Heart left ventricle (tissue), 16 donors: ENCODE data around the gene DHRS1. TPM values are rescaled to one million over a fixed set of nuclear protein-coding genes. Genes with fewer than 3 reads are reported as not detected.

Experiments used
- ATAC-seq, 4 donors: fragments of 200-7000 bp; cut with Tn5 transposase; one replicate each; pipeline ENCODE4 v1.9.1; 2020 to 2022; ENCODE audit warnings: moderate library complexity in 4 of 4, mild to moderate bottlenecking in 3 of 4, moderate number of reproducible peaks in 1 of 4
- DNase-seq, 5 donors: peaks; one replicate each; pipeline ENCODE4 v3.0.0-alpha.2; 2020
- H3K27ac ChIP-seq, 12 donors: fragments of 200-600 bp; sonication (generic) in 4 of 12; one replicate each; pipeline versions ENCODE4 v1.5.0 to v1.8.0; 2016 to 2022; ENCODE audit warnings: mild to moderate bottlenecking in 2 of 12
- H3K27me3 ChIP-seq, 9 donors: fragments of 200-600 bp; sonication (generic) in 2 of 9; one replicate each; pipeline versions ENCODE4 v1.5.1 to v1.8.0; 2016 to 2022; ENCODE audit warnings: mild to moderate bottlenecking in 3 of 9
- H3K36me3 ChIP-seq, 9 donors: fragments of 200-600 bp; sonication (generic) in 2 of 9; one replicate each; pipeline versions ENCODE4 v1.5.0 to v1.8.0; 2018 to 2022; ENCODE audit warnings: mild to moderate bottlenecking in 2 of 9
- H3K4me1 ChIP-seq, 12 donors: fragments of 200-600 bp; sonication (generic) in 4 of 12; one replicate each; pipeline versions ENCODE4 v1.5.0 to v1.8.0; 2016 to 2022; ENCODE audit warnings: mild to moderate bottlenecking in 3 of 12
- H3K4me3 ChIP-seq, 12 donors: fragments of 200-600 bp; sonication (generic) in 4 of 12; one replicate each; pipeline versions ENCODE4 v1.5.0 to v1.8.0; 2017 to 2022; ENCODE audit warnings: mild to moderate bottlenecking in 9 of 12, moderate library complexity in 4 of 12
- H3K9me3 ChIP-seq, 12 donors: fragments of 200-600 bp; sonication (generic) in 4 of 12; one replicate each; pipeline versions ENCODE4 v1.5.0 to v1.8.0; 2016 to 2022; ENCODE audit warnings: mild to moderate bottlenecking in 1 of 12
- CTCF ChIP-seq, 12 donors: fragments of 200-600 bp; sonication (generic) in 4 of 12; IDR thresholded peaks; one replicate each; pipeline versions ENCODE4 v1.5.0 to v1.8.0; 2018 to 2022; ENCODE audit warnings: antibody characterized with exemption in 12 of 12, mild to moderate bottlenecking in 5 of 12
- POLR2A ChIP-seq, 2 donors: fragments of 450-650 bp; IDR thresholded peaks; one replicate each; pipeline ENCODE4 v1.6.1; 2017; ENCODE audit warnings: antibody characterized with exemption in 2 of 2, mild to moderate bottlenecking in 2 of 2, moderate library complexity in 2 of 2
- WGBS, 4 donors: extraction: QIAGEN DNeasy Blood & Tissue Kit in 2 of 4; methylation state at CpG; one replicate each; pipeline versions ENCODE4 v1.1.5 to v1.1.7; 2013 to 2018; 5-methylcytosine and 5-hydroxymethylcytosine counted together
- intact Hi-C, 10 donors: fragments of 100-400 bp; cut with DNase I; formaldehyde crosslinking; loops; one replicate each; pipeline versions ENCODE4 v1.11.1 to v1.14.2; 2022
- polyA plus RNA-seq, 2 donors: library from polyadenylated mRNA; stranded (reverse); fragments of 200-250 nt; gene quantifications; one replicate each; pipeline ENCODE4 v1.2.3, GENCODE V29; 2013
- total RNA-seq, 9 donors: library from RNA; depleted of rRNA in 2 of 9; stranded (reverse); fragments of >200 nt in 2 of 9; fragmentation: NEBNext Ultra II Directional in 3 of 9; extraction: Animal tissue kit (Norgen Biotek cat#: 25700) in 3 of 9; gene quantifications; one replicate each; pipeline versions ENCODE4 v1.1.0 to v1.2.4, GENCODE V29; 2016 to 2023
- donor health status: ischemic (EF 13 %, LVEDD 7.1; RV severe dilation, severe dysfunction).
- donor health status: healthy with polysubstance abuse.
- donor health status: DM: no; HTN: yes; CAD: no.
- donor health status: DM: no; HTN: no; CAD: no.
- donor health status: ischemic (EF 25% LVEDD 6.9; RV normal size, moderate dysfunction).
- donor health status: ischemic (EF 25% LVEDD 5.7; RV mildly dilated, moderate dysfunction).
- donor health status: healthy.
- donor health status: DM: yes; HTN: yes; CAD: no.
- donor health status: ischemic (EF 35%, LVEDD 5.7; RV mildly dilated, moderate dysfunction).
- donor health status: nonischemic (EF 11% LVEDD 7.7; RV severe dilation, severe dysfunction).
- donor health status: DM: yes; HTN: yes; CAD: no.
- donor health status: PGD.
- donor health status: ischemic (EF 29% LVEDD 5.4; RV normal size, mild dysfunction).
- donor health status: nonischemic (EF 23%, LVEDD 6.1; RV moderate dilation, normal function).

DHRS1 gene
- total and polyA plus RNA-seq, 11 donors = 5.5 to 18.1 (median 10.7) TPM

- Histone ChIP-seq H3K4me3 (peak overlapping the region in 3 of 12 donors; percentile 63 to 78 (median 74)), H3K4me1 (peaks cover 6 to 100% (median 36%) of the 10 kb centered on the region in 12 donors), H3K27me3 (peaks cover 0 to 37% (median 14%) of the 10 kb centered on the region in 9 donors)
Measured at GRCh38 chr14:24331731-24332267, 32.2 kb upstream of the DHRS1 start.

GRCh38 chr14:24330973-24331674 lies 31.5 kb upstream of the DHRS1 start:
- H3K27ac ChIP-seq = no peak overlapping the region
- peaks cover 6 to 96% (median 35%) of the 10 kb centered on the region in 12 donors for H3K4me1 ChIP-seq
- ATAC-seq = no peak
- H3K4me3 ChIP-seq = no peak overlapping the region
- H3K36me3 ChIP-seq = peaks cover 0 to 18% (median 5%) of the 10 kb centered on the region in 9 donors
- H3K9me3 ChIP-seq = no peaks in the 10 kb centered on the region
- TF ChIP-seq POLR2A (IDR thresholded peaks at IDR 0.05) (no peak), CTCF (IDR thresholded peaks at IDR 0.05) (no peak)
- DNase-seq = peak in 1 of 5 donors; percentile 12
- WGBS, 4 donors = 90 to 92% (median 91%) methylated on average over 6 to 10 of the region's 10 CpGs
- intact Hi-C loops = loop anchor here in 4 of 10 donors (5.0 kb wide), 3 partner anchors 81 to 106 kb away; no protein-coding TSS in a partner anchor
- H3K27me3 ChIP-seq = peaks cover 0 to 36% (median 14%) of the 10 kb centered on the region in 9 donors

More at GRCh38 chr14:24331731-24332267, 32.2 kb upstream of the DHRS1 start:
- no peak for TF ChIP-seq POLR2A (IDR thresholded peaks at IDR 0.05)
- TF ChIP-seq CTCF (IDR thresholded peaks at IDR 0.05) = no peak
- ATAC-seq (no peak), DNase-seq (peak in 1 of 5 donors; percentile 30)
- Histone ChIP-seq H3K9me3 (no peaks in the 10 kb centered on the region), H3K36me3 (peaks cover 0 to 18% (median 5%) of the 10 kb centered on the region in 9 donors), H3K27ac (no peak overlapping the region)
- intact Hi-C loops = loop anchor here in 9 of 10 donors (2.0 to 5.0 kb wide), 6 partner anchors 35 to 106 kb away; no protein-coding TSS in a partner anchor
- WGBS, 4 donors = 61 to 71% (median 65%) methylated on average over 22 to 26 of the region's 26 CpGs

- peak in 2 of 4 donors; percentile 9 to 25 for ATAC-seq
- H3K4me1 ChIP-seq = peaks cover 6 to 82% (median 25%) of the 10 kb centered on the region in 12 donors
- WGBS, 4 donors = 65 to 83% (median 77%) methylated on average over 4 to 9 of the region's 9 CpGs
Measured at GRCh38 chr14:24329736-24330135, 30.2 kb upstream of the DHRS1 start.

More at GRCh38 chr14:24329736-24330135, 30.2 kb upstream of the DHRS1 start:
- Histone ChIP-seq H3K27me3 (peaks cover 0 to 24% (median 10%) of the 10 kb centered on the region in 9 donors), H3K27ac (peak overlapping the region in 1 of 12 donors; percentile 77), H3K9me3 (no peaks in the 10 kb centered on the region), H3K4me3 (no peak overlapping the region), H3K36me3 (peaks cover 0 to 25% (median 9%) of the 10 kb centered on the region in 9 donors)
- TF ChIP-seq POLR2A (IDR thresholded peaks at IDR 0.05) (no peak), CTCF (IDR thresholded peaks at IDR 0.05) (no peak)
- intact Hi-C loops = loop anchor here in 4 of 10 donors (5.0 kb wide), 3 partner anchors 83 to 108 kb away; no protein-coding TSS in a partner anchor
- peak in 4 of 5 donors; percentile 48 to 84 (median 58) for DNase-seq
